ENCODE measurements around the gene RPUSD1.

The RPUSD1 gene

DNA sequence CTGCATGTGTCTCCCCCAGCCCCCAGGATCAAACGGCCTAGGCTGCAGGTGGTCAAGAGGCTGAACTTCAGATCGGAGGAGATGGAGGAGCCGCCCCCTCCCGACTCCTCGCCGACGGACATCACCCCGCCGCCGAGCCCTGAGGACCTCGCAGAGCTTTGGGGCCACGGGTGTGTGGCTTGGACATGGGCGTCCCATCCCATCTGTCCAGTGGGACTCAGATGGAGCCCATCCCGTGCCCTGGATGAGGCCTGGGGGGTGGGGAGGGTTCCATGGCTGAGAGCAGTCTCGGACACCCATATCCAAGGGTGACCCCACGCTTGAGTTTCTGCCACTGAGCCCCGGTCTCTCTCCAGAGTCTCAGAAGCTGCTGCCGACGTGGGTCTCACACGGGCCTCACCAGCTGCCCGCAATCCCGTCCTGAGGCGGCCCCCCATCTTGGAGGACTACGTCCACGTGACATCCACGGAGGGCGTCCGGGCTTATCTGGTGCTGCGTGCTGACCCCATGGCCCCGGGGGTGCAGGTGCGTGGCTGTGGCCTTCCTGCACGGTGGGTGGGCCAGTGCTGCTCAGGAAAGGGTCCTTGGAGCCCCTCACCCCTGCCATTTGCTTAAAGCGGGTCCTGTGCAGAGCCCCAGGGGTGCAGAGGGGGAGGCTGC is 1.1 kb upstream of the RPUSD1 start:
- Histone ChIP-seq H3F3A (ENCODE audit: insufficient read depth, low read length) (no peaks in the 10 kb centered on the region), H3K27me3 (ENCODE audit: insufficient read depth, low read length) (no peaks in the 10 kb centered on the region), H2AFZ (ENCODE audit: low read length) (no peak overlapping the region), H3K36me3 (ENCODE audit: insufficient read depth, low read length) (peaks cover 51% of the 10 kb centered on the region), H3K9me3 (ENCODE audit: low read length) (no peaks in the 10 kb centered on the region), H3K79me2 (ENCODE audit: insufficient read depth, low read length) (no peaks in the 10 kb centered on the region), H3K27ac (ENCODE audit: low read depth, low read length, poor library complexity, severe bottlenecking) (no peak overlapping the region), H3K4me2 (ENCODE audit: low read length) (peak overlapping the region; percentile 79), H3K9ac (ENCODE audit: low read length) (peak overlapping the region; percentile 89), H3K4me1 (ENCODE audit: insufficient read depth, low read length, severe bottlenecking) (peaks cover 23% of the 10 kb centered on the region), H4K20me1 (ENCODE audit: insufficient read depth, low read length) (no peaks in the 10 kb centered on the region), H3K9me2 (ENCODE audit: low read depth, low read length) (no peaks in the 10 kb centered on the region), H3K4me3 (ENCODE audit: low read depth, low read length, poor library complexity, severe bottlenecking) (peak overlapping the region; percentile 92)
- TF ChIP-seq, protein P1, sequence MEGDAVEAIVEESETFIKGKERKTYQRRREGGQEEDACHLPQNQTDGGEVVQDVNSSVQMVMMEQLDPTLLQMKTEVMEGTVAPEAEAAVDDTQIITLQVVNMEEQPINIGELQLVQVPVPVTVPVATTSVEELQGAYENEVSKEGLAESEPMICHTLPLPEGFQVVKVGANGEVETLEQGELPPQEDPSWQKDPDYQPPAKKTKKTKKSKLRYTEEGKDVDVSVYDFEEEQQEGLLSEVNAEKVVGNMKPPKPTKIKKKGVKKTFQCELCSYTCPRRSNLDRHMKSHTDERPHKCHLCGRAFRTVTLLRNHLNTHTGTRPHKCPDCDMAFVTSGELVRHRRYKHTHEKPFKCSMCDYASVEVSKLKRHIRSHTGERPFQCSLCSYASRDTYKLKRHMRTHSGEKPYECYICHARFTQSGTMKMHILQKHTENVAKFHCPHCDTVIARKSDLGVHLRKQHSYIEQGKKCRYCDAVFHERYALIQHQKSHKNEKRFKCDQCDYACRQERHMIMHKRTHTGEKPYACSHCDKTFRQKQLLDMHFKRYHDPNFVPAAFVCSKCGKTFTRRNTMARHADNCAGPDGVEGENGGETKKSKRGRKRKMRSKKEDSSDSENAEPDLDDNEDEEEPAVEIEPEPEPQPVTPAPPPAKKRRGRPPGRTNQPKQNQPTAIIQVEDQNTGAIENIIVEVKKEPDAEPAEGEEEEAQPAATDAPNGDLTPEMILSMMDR (IDR thresholded peaks at IDR 0.05; ENCODE audit: low read length), result no peak

DNA sequence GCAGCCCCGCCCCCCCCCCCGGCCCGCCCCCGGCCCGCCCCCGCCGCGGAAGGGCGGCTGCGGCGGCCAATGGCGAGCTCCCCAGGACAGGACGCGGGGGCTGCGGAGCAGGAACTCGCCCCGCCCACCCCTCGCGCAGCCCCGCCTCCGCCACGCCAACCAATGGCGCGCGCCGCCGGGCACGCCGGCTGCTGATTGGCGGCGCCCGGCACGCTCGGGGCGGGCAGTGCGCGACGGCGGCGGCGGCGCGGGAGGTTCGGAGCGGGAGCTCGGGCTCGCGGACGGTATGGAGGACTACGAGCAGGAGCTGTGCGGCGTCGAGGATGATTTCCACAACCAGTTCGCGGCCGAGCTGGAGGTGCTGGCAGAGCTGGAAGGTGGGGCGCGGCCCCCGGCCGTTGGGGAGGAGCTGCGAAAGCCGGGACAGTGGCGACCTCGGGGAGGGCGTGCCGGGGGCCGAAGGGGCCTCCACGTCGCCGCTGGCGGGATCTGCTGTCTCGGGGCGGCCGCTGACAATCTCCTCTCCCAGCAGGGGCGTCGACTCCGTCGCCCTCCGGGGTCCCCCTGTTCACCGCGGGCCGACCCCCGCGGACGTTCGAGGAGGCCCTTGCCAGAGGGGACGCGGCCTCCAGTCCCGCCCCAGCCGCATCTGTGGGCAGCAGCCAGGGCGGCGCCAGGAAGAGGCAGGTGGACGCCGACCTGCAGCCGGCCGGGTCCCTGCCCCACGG is 382 bp upstream of the RPUSD1 start, which contains the start of gene CHTF18:
CHTF18 (plus strand) TSS at position 222 of the 728 bp plus-strand sequence; CDS start at position 287, 65 bp downstream.
- no peaks in the 10 kb centered on the region for H4K20me1 ChIP-seq (ENCODE audit: insufficient read depth, low read length)
- H3K9ac ChIP-seq (ENCODE audit: low read length), result peak within 1 kb of the TSS; percentile 91
- H3K4me1 ChIP-seq (ENCODE audit: insufficient read depth, low read length, severe bottlenecking), result peaks cover 23% of the 10 kb centered on the region
- no peak within 1 kb of the TSS for H2AFZ ChIP-seq (ENCODE audit: low read length)
- H3F3A ChIP-seq (ENCODE audit: insufficient read depth, low read length), result no peaks in the 10 kb centered on the region
- H3K4me3 ChIP-seq (ENCODE audit: low read depth, low read length, poor library complexity, severe bottlenecking), result peak within 1 kb of the TSS; percentile 96
- no peak within 1 kb of the TSS for H3K27ac ChIP-seq (ENCODE audit: low read depth, low read length, poor library complexity, severe bottlenecking)
- no peaks in the 10 kb centered on the region for H3K79me2 ChIP-seq (ENCODE audit: insufficient read depth, low read length)
- H3K4me2 ChIP-seq (ENCODE audit: low read length), result peak within 1 kb of the TSS; percentile 93
- no peak for TF ChIP-seq EZH2 (IDR thresholded peaks at IDR 0.05; ENCODE audit: borderline replicate concordance, low read length)
- TF ChIP-seq, protein P1 (IDR thresholded peaks at IDR 0.05; ENCODE audit: low read length), result no peak
- H3K27me3 ChIP-seq (ENCODE audit: insufficient read depth, low read length), result no peaks in the 10 kb centered on the region
- peaks cover 49% of the 10 kb centered on the region for H3K36me3 ChIP-seq (ENCODE audit: insufficient read depth, low read length)
- H3K9me2 ChIP-seq (ENCODE audit: low read depth, low read length), result no peaks in the 10 kb centered on the region
- H3K9me3 ChIP-seq (ENCODE audit: low read length), result no peaks in the 10 kb centered on the region

DNA sequence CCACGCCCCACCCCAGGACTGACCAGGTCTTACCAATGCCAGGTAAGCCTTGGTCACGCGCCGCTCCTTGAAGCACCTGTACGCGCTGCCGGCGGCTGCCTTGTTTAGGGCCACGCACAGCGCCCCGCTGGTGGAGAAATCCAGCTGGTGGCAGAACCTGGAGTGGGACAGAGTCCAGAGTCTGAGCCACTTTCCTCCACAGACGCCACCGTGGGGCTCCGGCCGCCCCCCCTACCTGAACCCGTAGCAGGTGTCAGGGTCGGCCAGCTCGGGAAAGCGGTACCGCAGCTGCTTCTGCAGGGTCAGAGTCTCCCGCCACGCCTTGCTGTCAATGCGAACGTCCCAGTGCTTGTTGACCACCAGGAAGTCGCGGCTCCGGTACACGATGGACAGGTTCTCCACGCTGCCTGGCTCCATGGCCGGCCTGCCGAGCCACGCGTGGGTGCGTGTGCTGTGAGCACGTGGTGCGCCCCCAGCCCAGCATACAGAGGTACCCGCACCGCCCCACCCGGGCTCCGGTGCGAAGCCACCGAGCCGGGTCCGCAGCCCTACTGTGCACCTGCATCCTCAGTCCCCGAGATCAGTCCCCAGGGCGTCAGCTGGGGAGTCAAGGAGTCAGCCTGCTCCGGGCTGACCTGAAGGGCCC is 737 bp downstream of the RPUSD1 start:
- Histone ChIP-seq H3K79me2 (ENCODE audit: insufficient read depth, low read length) (no peaks in the 10 kb centered on the region), H4K20me1 (ENCODE audit: insufficient read depth, low read length) (no peaks in the 10 kb centered on the region), H3K9me3 (ENCODE audit: low read length) (no peaks in the 10 kb centered on the region), H2AFZ (ENCODE audit: low read length) (no peak overlapping the region), H3K9ac (ENCODE audit: low read length) (peak overlapping the region; percentile 91), H3K4me2 (ENCODE audit: low read length) (peak overlapping the region; percentile 93), H3K4me3 (ENCODE audit: low read depth, low read length, poor library complexity, severe bottlenecking) (peak overlapping the region; percentile 96), H3F3A (ENCODE audit: insufficient read depth, low read length) (no peaks in the 10 kb centered on the region), H3K27me3 (ENCODE audit: insufficient read depth, low read length) (no peaks in the 10 kb centered on the region), H3K4me1 (ENCODE audit: insufficient read depth, low read length, severe bottlenecking) (peaks cover 23% of the 10 kb centered on the region), H3K36me3 (ENCODE audit: insufficient read depth, low read length) (peaks cover 40% of the 10 kb centered on the region), H3K9me2 (ENCODE audit: low read depth, low read length) (no peaks in the 10 kb centered on the region), H3K27ac (ENCODE audit: low read depth, low read length, poor library complexity, severe bottlenecking) (no peak overlapping the region)
- TF ChIP-seq, protein P1 (IDR thresholded peaks at IDR 0.05; ENCODE audit: low read length), result no peak
- TF ChIP-seq EZH2 (IDR thresholded peaks at IDR 0.05; ENCODE audit: borderline replicate concordance, low read length), result no peak

All from OCI-LY1 (cell line).